ENCODE measurements around the gene KDM4C. TPM values are rescaled to one million over a fixed set of nuclear protein-coding genes. Genes with fewer than 3 reads are reported as not detected.

Gene KDM4C
- total RNA-seq, 4 donors from 2014 or later, result 52.1 to 83.6 (median 65.5) TPM

DNA sequence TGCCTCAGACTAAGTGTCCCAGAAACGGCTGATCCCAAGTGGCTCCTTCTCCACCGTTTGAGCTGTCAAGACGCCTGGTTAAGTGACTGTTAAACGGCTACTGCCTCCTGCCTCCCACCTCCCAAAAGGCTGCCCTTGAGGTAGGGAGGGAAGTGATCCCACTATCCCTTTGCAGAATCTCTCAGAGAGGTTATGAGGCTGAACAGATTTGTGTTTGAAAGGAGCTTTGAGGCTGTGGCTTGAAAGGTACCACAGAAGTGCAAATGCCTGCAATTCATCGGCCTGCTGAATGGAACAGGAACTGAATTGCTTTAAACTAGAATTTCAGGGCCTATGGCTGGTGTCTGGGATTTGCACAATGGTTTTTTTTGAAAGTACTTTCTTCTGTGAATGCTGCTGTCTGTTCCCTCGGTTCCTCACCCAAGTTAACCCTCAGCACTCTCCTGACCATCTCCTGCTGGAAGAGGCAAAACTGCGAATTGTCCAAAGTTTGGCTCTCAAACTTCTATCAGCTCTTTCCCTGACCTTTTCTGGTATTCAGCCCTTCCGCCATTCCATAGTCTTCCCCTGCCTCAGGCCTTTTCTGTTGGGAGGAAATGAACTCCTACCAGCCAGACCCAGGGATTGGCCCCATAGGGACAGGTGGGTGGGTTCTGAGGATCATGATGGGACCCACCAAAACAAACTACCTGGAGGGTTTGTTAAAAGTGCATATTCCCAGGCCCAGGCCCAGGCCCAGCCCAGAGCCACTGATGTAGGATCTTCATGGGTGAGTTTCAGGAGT, 453.3 kb downstream of the KDM4C start:
- H3K27me3 ChIP-seq, result no peaks in the 10 kb centered on the region
- H3K4me3 ChIP-seq (replicated peaks in 1 of 3), result no peak overlapping the region
- peak overlapping the region in 1 of 3 donors; percentile 14 for H3K27ac ChIP-seq
- peaks cover 0 to 16% of the 10 kb centered on the region in 2 donors for H3K4me1 ChIP-seq
- no peaks in the 10 kb centered on the region for H3K36me3 ChIP-seq
- TF ChIP-seq CTCF (IDR thresholded peaks at IDR 0.05), result no peak
- no peak for TF ChIP-seq POLR2A (IDR thresholded peaks at IDR 0.05)
- intact Hi-C loops (cut with DNase I), result no loop called here
- whole genome bisulfite sequencing, 2 donors, result 37 to 49% methylated on average over 8 of the region's 8 CpGs
- peak; percentile 29 to 36 for DNase-seq
- H3K9me3 ChIP-seq, result no peaks in the 10 kb centered on the region

GRCh38 chr9:7211657-7212056, 453.9 kb downstream of the KDM4C start:
- Histone ChIP-seq H3K27me3 (no peaks in the 10 kb centered on the region), H3K36me3 (no peaks in the 10 kb centered on the region), H3K4me1 (peaks cover 0 to 10% of the 10 kb centered on the region in 2 donors), H3K27ac (no peak overlapping the region), H3K9me3 (no peaks in the 10 kb centered on the region), H3K4me3 (replicated peaks in 1 of 3) (no peak overlapping the region)
- no peak for DNase-seq
- TF ChIP-seq CTCF (IDR thresholded peaks at IDR 0.05), result no peak
- TF ChIP-seq POLR2A (IDR thresholded peaks at IDR 0.05), result no peak
- 93 to 95% methylated on average over 3 of the region's 3 CpGs for WGBS, 2 donors
- intact Hi-C loops (cut with DNase I), result no loop called here

- 71 to 78% methylated on average over 4 of the region's 4 CpGs for WGBS, 2 donors
- no peak for TF ChIP-seq POLR2A (IDR thresholded peaks at IDR 0.05)
- TF ChIP-seq CTCF (IDR thresholded peaks at IDR 0.05), result no peak
- no peaks in the 10 kb centered on the region for H3K9me3 ChIP-seq
- no peak overlapping the region for H3K27ac ChIP-seq
- no peak for DNase-seq
- no peak overlapping the region for H3K4me3 ChIP-seq (replicated peaks in 1 of 3)
- intact Hi-C loops (cut with DNase I), result no loop called here
- H3K36me3 ChIP-seq, result no peaks in the 10 kb centered on the region
- H3K4me1 ChIP-seq, result peaks cover 0 to 8% of the 10 kb centered on the region in 2 donors
- H3K27me3 ChIP-seq, result no peaks in the 10 kb centered on the region
These were observed 454.3 kb downstream of the KDM4C start for GRCh38 chr9:7212101-7212500.

DNA sequence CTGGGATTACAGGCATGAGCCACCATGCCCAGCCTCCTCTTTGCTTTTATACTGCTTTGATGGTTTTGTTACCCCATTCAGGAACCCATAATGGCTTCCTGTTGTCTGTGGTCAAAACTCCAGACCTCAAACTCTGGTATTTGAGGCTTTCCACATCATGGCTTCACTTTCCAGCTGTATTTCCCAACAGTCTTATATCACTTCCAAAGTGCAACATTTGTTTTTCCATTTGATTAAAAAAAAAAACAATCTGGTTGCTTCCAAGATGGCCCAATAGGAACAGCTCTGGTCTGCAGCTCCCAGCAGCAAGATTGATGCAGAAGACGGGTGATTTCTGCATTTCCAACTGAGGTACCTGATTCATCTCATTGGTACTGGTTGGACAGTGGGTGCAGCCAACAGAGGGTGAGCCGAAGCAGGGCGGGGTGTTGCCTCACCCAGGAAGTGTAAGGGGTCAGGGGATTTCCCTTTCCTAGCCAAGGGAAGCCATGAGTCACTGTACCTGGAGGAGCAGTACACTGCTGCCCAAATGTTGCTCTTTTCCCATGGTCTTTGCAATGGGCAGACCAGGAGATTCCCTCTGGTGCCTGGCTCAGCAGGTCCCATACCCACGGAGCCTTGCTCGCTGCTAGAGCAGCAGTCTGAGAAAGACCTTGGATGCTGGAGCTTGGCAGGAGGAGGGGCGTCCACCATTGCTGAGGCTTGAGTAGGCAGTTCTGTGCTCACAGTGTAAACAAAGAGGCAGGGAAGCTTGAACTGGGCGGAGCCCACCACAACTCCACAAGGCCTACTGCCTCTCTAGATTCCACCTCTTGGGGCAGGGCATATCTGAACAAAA, 458.4 kb downstream of the KDM4C start:
- Histone ChIP-seq H3K36me3 (no peaks in the 10 kb centered on the region), H3K27ac (no peak overlapping the region), H3K9me3 (no peaks in the 10 kb centered on the region), H3K4me1 (no peaks in the 10 kb centered on the region), H3K27me3 (no peaks in the 10 kb centered on the region), H3K4me3 (replicated peaks in 1 of 3) (no peak overlapping the region)
- TF ChIP-seq POLR2A (IDR thresholded peaks at IDR 0.05) (no peak), CTCF (IDR thresholded peaks at IDR 0.05) (no peak)
- intact Hi-C loops (cut with DNase I), result no loop called here
- 71 to 73% methylated on average over 7 of the region's 7 CpGs for WGBS, 2 donors
- DNase-seq, result no peak

DNA sequence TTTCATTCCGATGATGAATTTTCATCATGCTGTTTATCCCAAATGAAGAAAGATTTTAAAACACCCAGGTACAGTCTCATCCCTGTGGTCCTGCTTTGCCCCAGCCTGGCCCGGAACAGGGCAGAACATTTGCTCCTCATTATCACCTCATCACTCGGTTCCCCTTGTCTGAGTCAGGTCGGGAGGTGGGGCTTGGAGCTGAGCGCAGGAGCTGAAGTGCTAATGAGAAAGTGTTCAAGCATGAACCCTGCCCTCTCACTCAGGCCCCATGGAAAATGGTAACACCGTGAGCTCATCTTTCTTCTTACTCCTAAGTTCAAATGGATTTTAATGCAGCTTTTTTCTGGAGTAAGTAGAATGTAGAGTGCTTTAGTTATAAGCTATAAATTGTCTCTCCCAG, 466.2 kb downstream of the KDM4C start:
- Histone ChIP-seq H3K4me1 (no peaks in the 10 kb centered on the region), H3K4me3 (replicated peaks in 1 of 3) (no peak overlapping the region), H3K9me3 (no peaks in the 10 kb centered on the region), H3K27me3 (no peaks in the 10 kb centered on the region), H3K27ac (no peak overlapping the region), H3K36me3 (no peaks in the 10 kb centered on the region)
- 38 to 44% methylated on average over 6 of the region's 6 CpGs for WGBS, 2 donors
- intact Hi-C loops (cut with DNase I), result no loop called here
- DNase-seq, result peak; percentile 7 to 29
- no peak for TF ChIP-seq POLR2A (IDR thresholded peaks at IDR 0.05)
- no peak for TF ChIP-seq CTCF (IDR thresholded peaks at IDR 0.05)

All from thyroid gland (tissue), 4 donors.